GM12891 (cell line): ENCODE data around the gene TMEM151A.

ENCODE experiments used
- POLR2A ChIP-seq: IDR thresholded peaks from 2 replicates; pipeline ENCODE4 v1.6.1; 2011; ENCODE audit warnings: low read depth, low read length, control low read depth
- POLR2AphosphoS5 ChIP-seq: IDR thresholded peaks from 2 replicates; pipeline ENCODE4 v1.6.1; 2011; ENCODE audit warnings: low read depth, low read length, control low read depth
- TAF1 ChIP-seq: IDR thresholded peaks from 2 replicates; pipeline ENCODE4 v1.6.1; 2011; ENCODE audit warnings: low read depth, low read length, control low read depth

DNA sequence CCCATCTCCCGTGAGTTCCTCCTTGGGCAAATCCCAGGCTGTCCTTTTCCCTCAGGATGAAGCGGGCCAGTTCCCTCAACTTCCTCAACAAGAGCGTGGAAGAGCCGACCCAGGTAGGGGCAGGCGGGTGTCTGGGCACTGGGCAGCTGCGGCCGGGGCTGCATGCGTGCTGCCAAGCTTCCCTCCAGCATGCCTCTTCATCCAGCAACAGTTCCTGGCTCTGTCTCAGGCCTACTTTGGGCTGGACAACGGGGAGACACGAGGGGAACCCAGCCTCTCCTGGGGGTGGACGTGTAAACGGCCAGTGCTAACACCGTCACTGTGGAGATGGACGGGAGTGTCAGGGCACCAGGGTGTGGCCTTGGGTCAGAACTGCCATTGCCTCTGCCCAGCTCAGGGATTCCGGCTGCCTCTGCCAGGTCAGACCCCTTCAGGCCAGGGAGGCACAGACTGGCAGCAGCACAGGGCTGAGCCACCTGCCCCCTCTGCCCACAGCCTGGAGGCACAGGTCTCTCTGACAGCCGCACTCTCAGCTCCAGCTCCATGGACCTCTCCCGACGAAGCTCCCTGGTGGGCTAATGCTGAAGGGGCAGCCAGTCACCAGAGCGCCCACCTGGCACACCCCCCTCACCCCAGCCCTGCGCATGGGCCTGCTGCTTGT, 25.2 kb upstream of the TMEM151A start:
- TF ChIP-seq POLR2AphosphoS5 = no peak
- TF ChIP-seq POLR2A = no peak
- no peak for TF ChIP-seq TAF1
